Liver (tissue), 9 donors: ENCODE results near the gene GPD1L. TPM values are rescaled to one million over a fixed set of nuclear protein-coding genes. Genes with fewer than 3 reads are reported as not detected.

Experiments used
- DNase-seq: peaks from one replicate; pipeline ENCODE4 v3.0.0-alpha.2; 2017; ENCODE audit warnings: low spot score
- H3K27ac ChIP-seq, 2 donors: one replicate each; pipeline ENCODE4 v1.7.0; 2013; ENCODE audit warnings: inconsistent platforms in 2 of 2, low read length in 2 of 2, control low read depth in 1 of 2, low read depth in 1 of 2, mild to moderate bottlenecking in 1 of 2
- H3K27me3 ChIP-seq, 4 donors: one replicate each; pipeline versions ENCODE4 v1.6.1 to v1.7.0; 2013; ENCODE audit warnings: low read length in 3 of 4, inconsistent platforms in 1 of 4, mild to moderate bottlenecking in 1 of 4, moderate library complexity in 1 of 4; ENCODE audit not compliant: control insufficient read depth in 4 of 4, insufficient read depth in 4 of 4
- H3K36me3 ChIP-seq, 4 donors: one replicate each; pipeline versions ENCODE4 v1.6.1 to v1.7.0; 2013; ENCODE audit warnings: low read length in 3 of 4, mild to moderate bottlenecking in 3 of 4, low read depth in 1 of 4, moderate library complexity in 1 of 4; ENCODE audit not compliant: control insufficient read depth in 4 of 4, insufficient read depth in 3 of 4
- H3K4me1 ChIP-seq, 4 donors: one replicate each; pipeline versions ENCODE4 v1.6.1 to v1.7.0; 2013; ENCODE audit warnings: low read length in 3 of 4, mild to moderate bottlenecking in 3 of 4, moderate library complexity in 1 of 4; ENCODE audit not compliant: control insufficient read depth in 4 of 4, insufficient read depth in 4 of 4
- H3K4me3 ChIP-seq, 3 donors: one replicate each; pipeline versions ENCODE4 v1.6.1 to v1.7.0; 2013; ENCODE audit warnings: low read length in 3 of 3, control low read depth in 1 of 3, low read depth in 1 of 3, mild to moderate bottlenecking in 1 of 3
- H3K9ac ChIP-seq, 2 donors: one replicate each; pipeline ENCODE4 v1.7.0; 2013; ENCODE audit warnings: low read length in 2 of 2, mild to moderate bottlenecking in 2 of 2, moderate library complexity in 2 of 2, control low read depth in 1 of 2, low read depth in 1 of 2
- H3K9me3 ChIP-seq, 4 donors: one replicate each; pipeline versions ENCODE4 v1.6.1 to v1.7.0; 2013; ENCODE audit warnings: low read length in 3 of 4; ENCODE audit not compliant: control insufficient read depth in 4 of 4
- ATF3 ChIP-seq: IDR thresholded peaks from 2 replicates; pipeline ENCODE4 v1.6.1; 2016; ENCODE audit warnings: antibody characterized with exemption
- CTCF ChIP-seq: fragments of 150-350 bp; IDR thresholded peaks from 2 replicates; pipeline ENCODE4 v1.5.1; 2017; ENCODE audit warnings: improper control_type of control experiment, low read depth, low read length; ENCODE audit not compliant: missing input control
- EGR1 ChIP-seq, 2 donors: IDR thresholded peaks; 2 replicates each; pipeline ENCODE4 v1.6.1; 2016 to 2018; ENCODE audit warnings: antibody characterized with exemption in 2 of 2, low read depth in 2 of 2
- FOXA1 ChIP-seq: IDR thresholded peaks from 2 replicates; pipeline ENCODE4 v1.6.1; 2016; ENCODE audit warnings: antibody characterized with exemption
- FOXA2 ChIP-seq: IDR thresholded peaks from 2 replicates; pipeline ENCODE4 v1.6.1; 2016; ENCODE audit warnings: antibody characterized with exemption
- GABPA ChIP-seq, 2 donors: IDR thresholded peaks in 1 of 2; conservative IDR thresholded peaks in 1 of 2; 2 replicates each; pipeline ENCODE4 v1.6.1; 2016; ENCODE audit warnings: antibody characterized with exemption in 2 of 2, mild to moderate bottlenecking in 1 of 2, moderate library complexity in 1 of 2
- HNF4A ChIP-seq, 2 donors: conservative IDR thresholded peaks; 2 replicates each; pipeline ENCODE4 v1.6.1; 2016; ENCODE audit warnings: antibody characterized with exemption in 2 of 2, mild to moderate bottlenecking in 2 of 2
- HNF4G ChIP-seq: IDR thresholded peaks from 2 replicates; pipeline ENCODE4 v1.6.1; 2016; ENCODE audit warnings: antibody characterized with exemption
- JUND ChIP-seq, 2 donors: IDR thresholded peaks; 2 replicates each; pipeline ENCODE4 v1.6.1; 2016; ENCODE audit warnings: antibody characterized with exemption in 2 of 2
- MAX ChIP-seq: IDR thresholded peaks from 2 replicates; pipeline ENCODE4 v1.6.1; 2016; ENCODE audit warnings: antibody characterized with exemption
- NR2F2 ChIP-seq: IDR thresholded peaks from 2 replicates; pipeline ENCODE4 v1.6.1; 2016; ENCODE audit warnings: antibody characterized with exemption
- RAD21 ChIP-seq, 2 donors: IDR thresholded peaks; 2 replicates each; pipeline ENCODE4 v1.6.1; 2016; ENCODE audit warnings: antibody characterized with exemption in 2 of 2, mild to moderate bottlenecking in 2 of 2
- REST ChIP-seq: IDR thresholded peaks from 2 replicates; pipeline ENCODE4 v1.6.1; 2016; ENCODE audit warnings: antibody characterized with exemption, mild to moderate bottlenecking
- RXRA ChIP-seq, 2 donors: IDR thresholded peaks; 2 replicates each; pipeline ENCODE4 v1.6.1; 2017 to 2018; ENCODE audit warnings: antibody characterized with exemption in 2 of 2, mild to moderate bottlenecking in 1 of 2
- SP1 ChIP-seq: IDR thresholded peaks from 2 replicates; pipeline ENCODE4 v1.6.1; 2018; ENCODE audit warnings: antibody characterized with exemption, mild to moderate bottlenecking
- TAF1 ChIP-seq: conservative IDR thresholded peaks from 2 replicates; pipeline ENCODE4 v1.6.1; 2016; ENCODE audit warnings: antibody characterized with exemption, mild to moderate bottlenecking
- YY1 ChIP-seq: IDR thresholded peaks from 2 replicates; pipeline ENCODE4 v1.6.1; 2016; ENCODE audit warnings: antibody characterized with exemption, mild to moderate bottlenecking
- ZBTB33 ChIP-seq: IDR thresholded peaks from 2 replicates; pipeline ENCODE4 v1.6.1; 2016; ENCODE audit warnings: antibody characterized with exemption
- polyA plus RNA-seq, 2 donors: library from polyadenylated mRNA; stranded (reverse) in 1 of 2; unstranded in 1 of 2; fragments of 200-250 nt in 1 of 2; fragments of >200 nt in 1 of 2; fragmentation: Nextera tagmentation in 1 of 2; extraction: Ambion mirVana in 1 of 2; gene quantifications; one replicate each; pipeline versions ENCODE4 v1.2.1 to v1.2.3, GENCODE V29; 2013 to 2015
- total RNA-seq, 2 donors: library from RNA; depleted of rRNA; stranded (reverse); fragments of >200 nt; gene quantifications; one replicate each; pipeline ENCODE4 v1.2.3, GENCODE V29; 2014
- donor health status: healthy.
- donor health status: healthy.
- donor health status: healthy.
- donor health status: healthy.
- donor health status: healthy.

The GPD1L gene
- total and polyA plus RNA-seq, 4 donors, result 1.4 to 5.0 (median 3.1) TPM

DNA sequence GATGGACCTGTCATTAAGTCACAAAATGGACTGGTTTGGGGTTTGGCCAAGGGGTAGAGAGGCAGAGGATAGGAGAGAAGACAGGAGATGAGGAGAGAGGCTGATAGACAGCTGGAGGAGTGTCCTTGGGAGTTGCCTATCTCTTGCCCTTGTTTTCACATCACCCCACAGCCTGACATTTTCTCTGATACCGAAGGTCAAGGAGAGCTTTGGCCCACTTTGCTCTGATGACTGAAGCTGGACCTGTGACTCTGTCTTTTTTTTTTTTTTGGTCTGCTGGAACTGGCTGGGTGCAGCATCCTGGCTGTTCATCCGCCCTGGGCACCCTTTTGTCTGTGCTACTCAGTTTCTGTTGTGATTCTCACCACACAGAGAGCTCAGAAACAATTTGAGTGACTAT, 5.1 kb downstream of the GPD1L start (continued):
- no peak for TF ChIP-seq ZBTB33
- TF ChIP-seq NR2F2, result no peak
- TF ChIP-seq EGR1 (IDR thresholded peaks at IDR 0.05; ENCODE audit: low read depth in 2 of 2), result no peak
- no peak for TF ChIP-seq YY1
- TF ChIP-seq ATF3, result no peak

DNA sequence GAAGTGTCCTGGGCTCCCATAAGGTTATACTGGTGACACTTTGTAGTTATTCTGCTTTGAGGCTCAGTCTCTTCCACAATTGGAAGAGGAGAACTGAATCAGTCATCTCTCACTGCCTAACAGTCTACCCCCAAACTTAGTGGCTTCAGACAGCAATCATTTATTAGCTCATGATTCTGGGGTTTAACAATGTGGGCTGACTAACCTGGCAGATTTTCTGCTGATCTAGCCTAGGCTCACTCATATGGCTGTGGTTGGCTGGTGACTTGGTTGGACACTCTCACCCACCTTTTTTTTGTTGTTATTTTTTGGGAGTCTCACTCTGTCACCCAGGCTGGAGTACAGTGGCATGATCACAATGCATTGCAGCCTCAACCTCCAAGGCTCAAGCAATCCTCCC, 7.1 kb downstream of the GPD1L start:
- H3K9ac ChIP-seq, result no peak overlapping the region
- no peak overlapping the region for H3K27ac ChIP-seq
- H3K4me1 ChIP-seq, result no peaks in the 10 kb centered on the region
- H3K36me3 ChIP-seq, result no peaks in the 10 kb centered on the region
- TF ChIP-seq RAD21 (IDR thresholded peaks at IDR 0.05), result no peak
- TF ChIP-seq HNF4G, result no peak
- no peak for TF ChIP-seq ATF3
- no peak for TF ChIP-seq TAF1
- no peak for TF ChIP-seq JUND (IDR thresholded peaks at IDR 0.05)
- TF ChIP-seq CTCF, result no peak
- no peak for TF ChIP-seq HNF4A (conservative IDR thresholded peaks at IDR 0.05)
- no peak for TF ChIP-seq FOXA1
- TF ChIP-seq GABPA (IDR thresholded peaks at IDR 0.05 in 1 of 2, conservative IDR thresholded peaks at IDR 0.05 in 1 of 2), result no peak
- TF ChIP-seq MAX, result no peak
- no peak for TF ChIP-seq YY1
- TF ChIP-seq REST, result no peak
- TF ChIP-seq RXRA (IDR thresholded peaks at IDR 0.05), result no peak
- no peak for TF ChIP-seq NR2F2
- TF ChIP-seq EGR1 (IDR thresholded peaks at IDR 0.05; ENCODE audit: low read depth in 2 of 2), result no peak
- no peak for TF ChIP-seq ZBTB33
- no peak for TF ChIP-seq FOXA2
- TF ChIP-seq SP1, result no peak
- H3K9me3 ChIP-seq, result peaks cover 0 to 3% (median 0%) of the 10 kb centered on the region in 4 donors
- no peak overlapping the region for H3K4me3 ChIP-seq
- H3K27me3 ChIP-seq, result no peaks in the 10 kb centered on the region
- DNase-seq, result no peak
